ENCODE measurements around the gene BEND5.

GRCh38 chr1:48704736-48705135 is 72.0 kb downstream of the BEND5 start:
- TF ChIP-seq CTCF (IDR thresholded peaks at IDR 0.05) (no peak), POLR2AphosphoS5 (IDR thresholded peaks at IDR 0.05) (no peak)

Data from upper lobe of left lung (tissue), 4 donors.